GM12878 (cell line): ENCODE measurements around the gene DUSP8.

Source experiments
- CEBPB ChIP-seq, 2 experiments: fragments of 150-350 bp in 1 of 2; IDR thresholded peaks; 2 replicates each; pipeline ENCODE4 v1.6.1; 2012 to 2014; ENCODE audit warnings: low read depth in 2 of 2, low read length in 2 of 2, borderline replicate concordance in 1 of 2, inconsistent platforms in 1 of 2
- EZH2 ChIP-seq: IDR thresholded peaks from 2 replicates; pipeline ENCODE4 v1.6.1; 2012; ENCODE audit warnings: low read depth, mild to moderate bottlenecking, control low read depth, inconsistent platforms, low read length, borderline replicate concordance; ENCODE audit not compliant: control insufficient read depth
- POLR2A ChIP-seq: IDR thresholded peaks from 2 replicates; pipeline ENCODE4 v1.6.1; 2011; ENCODE audit warnings: low read depth, mild to moderate bottlenecking, low read length
- POLR2AphosphoS5 ChIP-seq: IDR thresholded peaks from 2 replicates; pipeline ENCODE4 v1.6.1; 2011; ENCODE audit warnings: mild to moderate bottlenecking, low read length, inconsistent platforms
- POU2F2 ChIP-seq: IDR thresholded peaks from 3 replicates; pipeline ENCODE4 v1.6.1; 2011; ENCODE audit warnings: low read depth, mild to moderate bottlenecking, low read length, borderline replicate concordance
- SIN3A ChIP-seq: IDR thresholded peaks from 2 replicates; pipeline ENCODE4 v1.6.1; 2012; ENCODE audit warnings: low read depth, low read length, improper control_type of control experiment
- SMC3 ChIP-seq: IDR thresholded peaks from 2 replicates; pipeline ENCODE4 v1.6.1; 2011; ENCODE audit warnings: low read length, improper control_type of control experiment, borderline replicate concordance
- TF ChIP-seq, protein P1 (sequence below), 3 experiments: IDR thresholded peaks in 2 of 3; conservative IDR thresholded peaks in 1 of 3; 2 replicates each; pipeline ENCODE4 v1.5.1; 2011; ENCODE audit warnings: low read depth in 3 of 3, low read length in 3 of 3, mild to moderate bottlenecking in 3 of 3, control low read depth in 2 of 3, moderate library complexity in 2 of 3, inconsistent platforms in 1 of 3, mixed read lengths in 1 of 3; ENCODE audit not compliant: control insufficient read depth in 2 of 3, insufficient read depth in 1 of 3; ENCODE audit errors: extremely low read depth in 1 of 3

DNA sequence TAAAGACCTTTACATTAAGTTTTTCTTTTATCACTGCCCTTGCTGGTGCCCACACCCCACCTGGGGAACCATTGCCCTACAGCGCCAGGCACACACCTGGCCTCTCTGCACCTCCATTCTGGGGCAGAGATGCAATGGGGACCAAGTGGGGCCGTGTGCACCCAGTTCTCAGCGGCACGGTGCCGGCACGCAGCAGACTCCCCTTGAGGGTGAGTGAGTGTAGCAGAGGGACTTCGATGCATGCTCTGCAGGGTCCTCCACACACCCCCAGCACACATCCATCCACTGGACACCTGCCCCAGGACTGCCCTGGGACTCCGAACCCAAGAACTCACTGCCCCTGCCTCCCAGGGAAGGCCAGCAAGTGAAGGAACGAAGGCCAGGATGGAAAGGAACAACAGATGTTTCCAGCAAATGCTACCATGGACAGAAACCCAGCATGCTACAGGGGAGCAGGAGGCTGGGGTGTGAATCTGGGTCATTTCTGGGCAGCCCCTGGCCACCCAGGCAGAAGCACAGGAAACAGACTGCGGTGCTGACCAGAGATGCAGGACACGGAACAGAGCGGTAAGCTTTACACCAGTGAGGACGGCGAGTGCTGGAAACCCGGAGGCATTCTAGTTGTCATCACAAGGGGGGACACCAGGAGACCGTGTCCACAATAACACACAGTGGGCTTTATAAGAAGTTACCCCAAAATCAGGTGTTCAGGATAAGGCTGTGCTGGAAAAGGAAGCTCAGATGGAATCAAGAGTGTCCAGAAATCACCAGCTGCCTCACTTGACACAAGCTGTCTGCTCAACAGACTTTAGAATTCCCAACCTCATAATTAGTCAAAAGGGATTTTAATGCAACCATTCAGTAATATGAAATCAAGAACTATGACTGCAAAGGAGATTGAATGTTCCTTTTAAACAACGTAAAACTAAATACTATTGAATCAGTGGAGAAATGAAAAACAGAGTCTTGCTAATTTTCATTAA, 52.8 kb downstream of the DUSP8 start:
- TF ChIP-seq, protein P1, sequence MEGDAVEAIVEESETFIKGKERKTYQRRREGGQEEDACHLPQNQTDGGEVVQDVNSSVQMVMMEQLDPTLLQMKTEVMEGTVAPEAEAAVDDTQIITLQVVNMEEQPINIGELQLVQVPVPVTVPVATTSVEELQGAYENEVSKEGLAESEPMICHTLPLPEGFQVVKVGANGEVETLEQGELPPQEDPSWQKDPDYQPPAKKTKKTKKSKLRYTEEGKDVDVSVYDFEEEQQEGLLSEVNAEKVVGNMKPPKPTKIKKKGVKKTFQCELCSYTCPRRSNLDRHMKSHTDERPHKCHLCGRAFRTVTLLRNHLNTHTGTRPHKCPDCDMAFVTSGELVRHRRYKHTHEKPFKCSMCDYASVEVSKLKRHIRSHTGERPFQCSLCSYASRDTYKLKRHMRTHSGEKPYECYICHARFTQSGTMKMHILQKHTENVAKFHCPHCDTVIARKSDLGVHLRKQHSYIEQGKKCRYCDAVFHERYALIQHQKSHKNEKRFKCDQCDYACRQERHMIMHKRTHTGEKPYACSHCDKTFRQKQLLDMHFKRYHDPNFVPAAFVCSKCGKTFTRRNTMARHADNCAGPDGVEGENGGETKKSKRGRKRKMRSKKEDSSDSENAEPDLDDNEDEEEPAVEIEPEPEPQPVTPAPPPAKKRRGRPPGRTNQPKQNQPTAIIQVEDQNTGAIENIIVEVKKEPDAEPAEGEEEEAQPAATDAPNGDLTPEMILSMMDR (IDR thresholded peaks at IDR 0.05 in 2 of 3, conservative IDR thresholded peaks at IDR 0.05 in 1 of 3; ENCODE audit: control insufficient read depth in 2 of 3, extremely low read depth in 1 of 3, insufficient read depth in 1 of 3, low read depth in 3 of 3, low read length in 3 of 3), result no peak
- TF ChIP-seq CEBPB (IDR thresholded peaks at IDR 0.05; ENCODE audit: borderline replicate concordance in 1 of 2, low read depth in 2 of 2, low read length in 2 of 2), result no peak
- no peak for TF ChIP-seq EZH2
- TF ChIP-seq SMC3, result no peak
- no peak for TF ChIP-seq SIN3A
- no peak for TF ChIP-seq POLR2A
- TF ChIP-seq POU2F2, result no peak
- TF ChIP-seq POLR2AphosphoS5, result no peak
